ENCODE results near the gene B3GLCT.

Gene B3GLCT

DNA sequence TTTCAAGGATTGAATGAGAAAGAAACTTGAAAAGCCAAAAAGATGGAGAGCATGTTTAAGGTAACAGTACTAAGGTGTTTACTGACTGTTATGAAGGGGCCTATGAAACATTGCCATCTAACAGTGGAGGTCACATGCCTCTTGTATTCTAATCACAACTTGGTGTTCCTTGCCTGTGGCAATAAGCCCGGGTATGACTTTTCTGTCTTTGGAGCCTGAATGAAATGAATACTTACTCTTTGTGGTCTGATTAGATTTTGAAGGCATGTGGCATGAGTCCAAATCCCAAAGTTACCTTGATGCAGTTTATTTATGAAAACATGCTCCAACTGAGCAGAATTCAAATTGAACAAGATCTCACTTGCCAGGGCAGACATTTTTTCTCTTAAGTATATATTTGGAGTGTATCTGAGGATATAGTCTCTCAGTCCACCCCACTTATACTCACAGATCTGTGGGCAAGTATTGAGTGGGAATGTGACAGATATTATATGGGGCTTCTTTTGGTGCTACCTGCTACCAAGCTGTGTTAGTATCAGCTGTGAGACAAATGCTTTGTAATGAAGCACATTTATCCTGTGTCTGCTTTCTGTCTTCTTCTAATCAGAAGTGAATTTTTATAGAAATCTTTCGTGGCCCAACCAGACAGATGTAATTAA, 67.5 kb downstream of the B3GLCT start:
- no peak overlapping the region for H3K4me3 ChIP-seq (ENCODE audit: low read length)
- TF ChIP-seq, protein P1, sequence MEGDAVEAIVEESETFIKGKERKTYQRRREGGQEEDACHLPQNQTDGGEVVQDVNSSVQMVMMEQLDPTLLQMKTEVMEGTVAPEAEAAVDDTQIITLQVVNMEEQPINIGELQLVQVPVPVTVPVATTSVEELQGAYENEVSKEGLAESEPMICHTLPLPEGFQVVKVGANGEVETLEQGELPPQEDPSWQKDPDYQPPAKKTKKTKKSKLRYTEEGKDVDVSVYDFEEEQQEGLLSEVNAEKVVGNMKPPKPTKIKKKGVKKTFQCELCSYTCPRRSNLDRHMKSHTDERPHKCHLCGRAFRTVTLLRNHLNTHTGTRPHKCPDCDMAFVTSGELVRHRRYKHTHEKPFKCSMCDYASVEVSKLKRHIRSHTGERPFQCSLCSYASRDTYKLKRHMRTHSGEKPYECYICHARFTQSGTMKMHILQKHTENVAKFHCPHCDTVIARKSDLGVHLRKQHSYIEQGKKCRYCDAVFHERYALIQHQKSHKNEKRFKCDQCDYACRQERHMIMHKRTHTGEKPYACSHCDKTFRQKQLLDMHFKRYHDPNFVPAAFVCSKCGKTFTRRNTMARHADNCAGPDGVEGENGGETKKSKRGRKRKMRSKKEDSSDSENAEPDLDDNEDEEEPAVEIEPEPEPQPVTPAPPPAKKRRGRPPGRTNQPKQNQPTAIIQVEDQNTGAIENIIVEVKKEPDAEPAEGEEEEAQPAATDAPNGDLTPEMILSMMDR (conservative IDR thresholded peaks at IDR 0.05; ENCODE audit: low read length): no peak
- no peak for DNase-seq (ENCODE audit: low read depth)

DNA sequence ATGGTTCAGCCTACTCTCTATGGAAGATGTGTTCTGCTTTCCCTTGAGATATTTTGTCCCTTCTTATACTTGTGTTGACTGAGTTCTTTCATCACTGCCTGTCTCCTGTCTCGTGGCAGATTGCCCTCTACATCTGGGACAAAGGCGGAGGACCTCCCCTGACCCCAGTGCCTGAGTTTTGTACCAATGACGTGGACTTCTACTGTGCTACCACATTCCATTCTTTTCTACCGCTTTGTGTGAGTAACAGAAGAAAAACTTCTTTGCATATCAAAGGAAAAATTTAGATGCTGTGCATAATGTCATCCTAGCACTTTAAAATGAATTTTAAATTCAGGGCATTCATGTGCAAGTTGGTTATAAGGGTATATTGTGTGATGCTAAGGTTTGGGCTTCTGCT, 74.6 kb downstream of the B3GLCT start:
- DNase-seq (ENCODE audit: low read depth): peak; percentile 66
- H3K4me3 ChIP-seq (ENCODE audit: low read length): no peak overlapping the region
- TF ChIP-seq, protein P1 (conservative IDR thresholded peaks at IDR 0.05; ENCODE audit: low read length): no peak

DNA sequence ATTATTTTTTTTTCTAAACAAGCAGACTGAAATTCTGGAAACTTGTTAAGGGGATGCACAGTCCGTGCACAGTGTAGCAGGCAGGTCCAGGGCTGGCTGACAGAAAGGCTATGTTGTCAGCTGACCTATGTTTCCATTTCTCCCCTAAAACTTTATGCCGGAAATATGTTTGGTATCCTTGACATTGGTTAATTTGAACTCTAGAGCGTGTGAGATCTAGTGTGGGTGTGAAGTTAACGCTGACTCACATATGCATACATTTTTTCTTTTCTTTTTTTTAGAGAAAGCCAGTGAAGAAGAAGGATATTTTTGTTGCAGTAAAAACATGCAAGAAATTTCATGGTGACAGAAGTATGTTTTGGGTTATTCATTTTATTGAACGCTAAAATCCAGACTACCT, 76.6 kb downstream of the B3GLCT start:
- TF ChIP-seq, protein P1 (conservative IDR thresholded peaks at IDR 0.05; ENCODE audit: low read length): no peak
- no peak overlapping the region for H3K4me3 ChIP-seq (ENCODE audit: low read length)
- no peak for DNase-seq (ENCODE audit: low read depth)

DNA sequence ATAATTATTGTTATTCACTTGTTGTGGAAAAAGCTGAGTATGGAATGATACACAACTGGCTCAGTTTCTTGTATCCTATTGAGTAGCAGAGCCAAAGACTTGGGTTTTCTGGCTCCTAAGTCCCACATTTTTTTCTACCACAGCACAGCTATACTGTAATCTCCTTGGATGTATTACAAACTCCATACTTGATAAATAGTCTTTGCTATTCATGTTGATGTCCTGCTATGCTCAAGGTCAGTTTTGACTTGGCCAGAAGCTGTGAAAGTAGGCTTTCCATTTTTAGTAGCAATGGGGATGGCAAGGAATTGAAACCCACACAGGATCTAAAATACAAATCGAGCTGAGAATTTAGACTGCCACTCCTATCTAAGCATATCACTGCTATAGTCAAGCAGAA, 79.1 kb downstream of the B3GLCT start:
- TF ChIP-seq, protein P1 (conservative IDR thresholded peaks at IDR 0.05; ENCODE audit: low read length): no peak
- H3K4me3 ChIP-seq (ENCODE audit: low read length): no peak overlapping the region
- peak; percentile 9 for DNase-seq (ENCODE audit: low read depth)

DNA sequence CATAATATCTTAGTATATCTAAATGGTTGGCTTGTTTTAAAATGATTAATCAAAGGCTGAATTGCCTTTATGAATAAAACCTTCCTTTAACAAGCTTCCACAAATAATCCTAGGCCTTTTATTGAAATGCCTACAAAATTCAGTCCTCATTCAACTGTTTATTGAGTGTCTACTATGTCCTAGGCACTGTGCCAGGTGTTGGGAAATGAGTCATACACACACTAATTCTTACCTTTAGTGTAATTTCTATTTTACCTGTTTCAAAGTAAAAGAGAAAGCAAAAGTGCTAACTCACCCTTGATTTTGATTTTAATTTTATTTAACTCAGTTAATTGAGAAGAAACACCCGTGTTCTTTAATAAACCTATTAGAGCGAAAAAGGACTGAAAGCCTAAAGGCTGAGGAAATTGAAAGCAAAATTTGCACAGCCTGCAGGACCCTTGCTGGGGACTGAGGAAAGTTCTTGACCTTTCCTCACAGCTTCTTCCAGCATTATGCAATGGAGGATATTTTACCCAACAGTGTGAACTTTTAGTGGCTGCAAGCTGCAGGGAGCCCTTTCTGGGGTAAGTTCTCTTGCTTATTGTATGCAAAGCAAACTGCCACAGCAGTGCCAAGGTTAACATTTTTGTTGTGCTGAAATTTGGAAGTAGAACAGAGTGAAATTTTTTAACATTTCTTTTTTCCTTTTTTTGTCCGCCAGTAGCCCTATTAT, 83.1 kb downstream of the B3GLCT start:
- TF ChIP-seq, protein P1 (conservative IDR thresholded peaks at IDR 0.05; ENCODE audit: low read length): no peak
- no peak for DNase-seq (ENCODE audit: low read depth)
- H3K4me3 ChIP-seq (ENCODE audit: low read length): no peak overlapping the region

DNA sequence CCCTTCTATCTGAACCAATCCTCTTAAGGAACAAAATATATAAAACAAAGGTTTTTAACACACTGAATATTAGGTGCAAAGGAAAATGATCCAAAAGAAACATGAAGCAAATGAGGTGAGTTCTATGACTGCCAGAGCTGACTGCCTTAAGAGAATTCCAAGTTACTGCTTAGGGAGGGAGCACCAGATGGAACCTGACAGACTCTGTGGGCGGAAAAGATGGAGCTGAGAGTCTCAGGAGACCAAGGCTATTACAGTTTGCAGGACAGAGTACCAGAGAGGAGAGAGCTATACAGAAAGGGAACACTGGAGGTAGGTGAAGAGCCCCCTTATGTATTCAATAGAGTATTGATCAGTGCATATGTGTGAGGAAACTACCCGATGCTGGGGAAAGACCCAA, 87.2 kb downstream of the B3GLCT start:
- no peak for DNase-seq (ENCODE audit: low read depth)
- no peak overlapping the region for H3K4me3 ChIP-seq (ENCODE audit: low read length)
- TF ChIP-seq, protein P1 (conservative IDR thresholded peaks at IDR 0.05; ENCODE audit: low read length): no peak

DNA sequence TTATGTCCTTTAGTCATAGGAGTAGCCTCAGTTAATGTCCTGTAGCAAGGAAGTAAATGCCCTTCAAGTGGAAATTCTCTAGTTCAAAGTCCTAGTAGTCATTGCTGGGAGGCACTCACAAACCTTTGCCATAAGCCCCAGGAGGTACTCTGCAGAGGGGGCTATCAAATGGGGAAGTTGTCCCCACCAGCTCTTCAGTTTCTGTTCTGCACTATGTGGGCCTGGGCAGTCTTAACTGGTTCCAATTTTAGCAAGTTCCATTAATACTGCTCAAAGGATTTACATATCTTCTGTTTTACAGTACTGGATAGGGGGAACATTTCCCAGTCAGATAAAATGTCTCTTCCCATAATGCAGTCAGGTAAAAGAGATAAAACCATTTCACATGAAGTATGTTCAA, 101.3 kb downstream of the B3GLCT start:
- no peak for DNase-seq (ENCODE audit: low read depth)
- no peak overlapping the region for H3K4me3 ChIP-seq (ENCODE audit: low read length)
- TF ChIP-seq, protein P1 (conservative IDR thresholded peaks at IDR 0.05; ENCODE audit: low read length): no peak
